ENCODE data around the gene MRPS2.

Gene MRPS2

DNA sequence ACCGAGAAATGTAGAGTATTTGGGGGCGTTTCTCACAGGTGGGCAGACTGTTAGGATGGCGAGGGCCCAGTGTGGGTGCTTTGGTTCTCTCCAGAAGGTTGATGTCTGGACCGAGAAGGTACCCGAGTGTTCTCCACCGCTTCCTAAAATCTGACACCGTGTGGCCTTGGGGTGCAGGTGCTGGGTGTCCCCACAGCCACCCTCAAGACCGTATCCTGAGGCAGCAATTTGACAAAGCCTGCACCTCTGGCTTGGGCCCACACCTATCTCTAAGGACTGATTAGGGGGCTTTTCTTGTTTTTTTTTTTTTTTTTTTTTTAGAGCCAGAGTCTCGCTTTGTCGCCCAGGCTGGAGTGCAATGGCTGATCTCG is 19.6 kb upstream of the MRPS2 start:
- no peak for DNase-seq

DNA sequence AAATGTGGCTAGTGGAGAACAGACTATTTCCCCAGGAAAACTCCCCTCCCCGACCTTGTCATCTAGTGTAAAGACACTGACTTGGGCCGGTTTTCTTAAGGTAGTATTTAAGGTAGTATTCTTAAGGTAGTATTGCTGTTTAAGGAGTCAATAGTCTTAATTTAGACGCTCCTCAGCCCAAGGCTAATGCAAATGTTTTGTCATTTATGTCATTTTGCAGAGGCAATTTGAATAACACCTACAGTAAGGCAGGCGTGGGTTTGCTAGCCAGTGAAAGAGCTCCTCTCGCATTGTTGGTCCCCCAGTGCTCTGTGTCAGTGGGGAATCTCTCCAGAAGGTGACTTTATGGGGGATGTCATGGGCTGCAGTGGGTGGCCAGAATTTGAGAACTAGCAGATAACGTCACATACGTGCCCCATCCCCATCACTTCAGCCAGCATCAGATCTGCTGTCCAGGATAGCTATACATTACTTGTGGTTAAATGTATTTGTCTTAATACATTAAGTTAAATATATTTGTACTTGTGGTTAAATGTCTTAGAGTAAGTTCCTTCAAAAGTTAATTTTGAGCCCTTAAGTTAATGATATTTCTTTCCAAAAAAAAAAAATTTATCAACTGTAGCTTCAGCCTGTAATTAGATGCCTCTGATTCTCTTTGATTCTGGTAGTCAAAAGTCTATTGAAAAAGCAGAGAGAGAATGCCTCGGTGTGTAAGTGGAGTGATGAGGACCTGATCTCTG is 18.3 kb upstream of the MRPS2 start:
- DNase-seq, result no peak

DNA sequence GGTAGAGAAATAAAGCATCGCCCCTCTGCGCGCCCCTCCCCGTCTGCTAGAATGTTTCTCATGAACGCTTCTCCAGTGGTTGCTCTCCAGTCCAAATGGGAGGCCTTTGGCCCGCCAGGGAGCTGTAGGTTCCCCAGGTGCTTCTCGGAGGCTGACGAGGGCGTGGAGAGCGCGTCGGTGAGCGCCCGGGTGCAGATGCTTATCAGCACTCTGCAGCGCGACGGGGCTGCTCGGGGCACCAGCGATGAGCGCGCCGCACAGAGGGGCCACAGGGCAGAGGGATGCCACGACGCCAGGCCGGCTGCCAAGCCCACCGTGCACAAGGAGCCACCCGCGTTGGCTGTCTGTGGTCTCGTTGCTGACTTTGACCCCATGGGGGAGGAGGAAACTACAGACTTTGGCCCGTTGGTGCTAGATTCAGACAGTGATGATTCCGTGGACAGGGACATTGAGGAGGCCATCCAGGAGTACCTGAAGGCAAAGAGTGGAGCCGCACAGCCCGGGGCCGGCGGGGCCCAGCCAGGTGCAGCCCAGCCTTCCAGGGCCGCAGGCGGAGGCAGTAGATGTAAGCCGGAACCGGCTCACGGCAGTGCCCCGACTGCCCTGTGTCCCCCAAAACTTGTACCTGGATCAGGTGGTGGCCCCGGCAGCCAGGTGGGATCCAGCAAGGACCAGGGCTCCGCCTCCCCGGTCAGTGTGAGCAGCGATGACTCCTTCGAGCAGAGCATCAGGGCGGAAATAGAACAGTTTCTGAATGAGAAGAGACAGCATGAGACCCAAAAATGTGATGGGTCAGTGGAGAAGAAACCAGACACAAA is 15.8 kb upstream of the MRPS2 start:
- no peak for DNase-seq

DNA sequence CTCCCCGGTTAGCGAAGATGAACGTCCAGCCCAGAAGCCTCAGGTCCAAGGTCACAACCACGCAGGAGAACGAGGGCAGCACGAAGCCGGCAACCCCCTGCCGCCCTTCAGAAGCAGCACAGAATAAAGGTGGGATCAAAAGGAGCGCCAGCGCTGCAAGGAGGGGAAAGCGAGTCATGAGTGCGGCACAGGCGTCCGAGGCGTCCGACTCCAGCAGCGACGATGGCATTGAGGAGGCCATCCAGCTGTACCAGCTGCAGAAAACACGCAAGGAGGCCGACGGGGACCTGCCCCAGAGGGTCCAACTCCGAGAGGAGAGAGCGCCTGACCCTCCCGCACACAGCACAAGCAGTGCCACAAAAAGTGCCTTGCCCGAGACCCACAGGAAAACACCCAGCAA is 15.1 kb upstream of the MRPS2 start:
- DNase-seq, result no peak

DNA sequence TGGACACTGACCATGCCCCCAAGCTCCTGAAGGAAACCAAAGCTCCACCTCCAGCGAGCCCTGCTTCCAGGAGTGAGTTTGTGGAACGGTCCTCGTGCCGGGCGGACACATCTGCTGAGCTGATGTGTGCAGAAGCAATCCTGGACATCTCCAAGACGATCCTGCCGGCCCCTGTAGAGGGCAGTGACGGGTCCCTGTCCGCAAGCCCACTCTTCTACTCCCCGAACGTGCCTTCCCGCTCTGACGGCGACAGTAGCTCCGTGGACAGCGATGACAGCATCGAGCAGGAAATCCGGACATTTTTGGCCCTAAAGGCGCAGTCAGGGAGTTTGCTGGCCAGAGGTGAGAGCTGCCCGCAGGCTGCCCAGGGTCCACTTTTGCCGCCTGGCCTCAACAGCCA is 14.7 kb upstream of the MRPS2 start:
- DNase-seq, result no peak

DNA sequence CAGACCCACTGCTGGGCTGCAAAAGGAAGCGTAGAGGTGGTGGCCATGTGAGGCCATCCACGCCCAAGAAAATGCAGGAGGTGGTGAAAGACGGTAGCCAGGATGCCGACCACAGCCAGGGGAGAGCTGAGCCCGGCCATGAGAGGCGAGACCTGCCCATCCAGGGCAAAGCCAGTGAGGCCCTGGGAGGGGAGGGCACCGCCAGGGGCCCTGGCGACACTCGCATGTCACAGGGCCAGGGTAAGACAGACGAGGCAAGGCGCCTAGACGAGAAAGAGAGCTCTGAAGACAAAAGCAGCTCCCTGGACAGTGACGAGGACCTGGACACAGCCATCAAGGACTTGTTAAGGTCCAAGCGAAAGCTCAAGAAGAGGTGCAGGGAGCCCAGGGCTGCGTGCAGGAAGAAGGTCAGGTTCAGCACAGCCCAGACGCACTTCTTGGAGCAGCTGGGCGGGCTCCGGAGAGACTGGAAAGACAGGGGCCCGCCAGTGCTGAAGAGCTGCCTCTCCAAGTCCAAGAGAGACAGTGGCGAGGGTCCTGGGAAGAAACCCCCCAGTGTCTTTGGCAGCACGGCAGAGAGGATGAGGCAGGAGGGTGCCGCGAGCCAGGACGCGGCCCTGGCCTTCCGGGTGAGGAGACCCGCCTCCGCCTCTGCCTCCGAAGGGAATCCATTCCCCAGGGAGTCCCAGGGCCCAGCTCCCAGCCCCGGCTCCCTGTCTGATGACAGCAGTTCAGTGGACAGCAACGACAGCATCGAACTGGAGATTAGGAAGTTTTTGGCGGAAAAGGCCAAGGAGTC is 14.0 kb upstream of the MRPS2 start:
- DNase-seq, result no peak

DNA sequence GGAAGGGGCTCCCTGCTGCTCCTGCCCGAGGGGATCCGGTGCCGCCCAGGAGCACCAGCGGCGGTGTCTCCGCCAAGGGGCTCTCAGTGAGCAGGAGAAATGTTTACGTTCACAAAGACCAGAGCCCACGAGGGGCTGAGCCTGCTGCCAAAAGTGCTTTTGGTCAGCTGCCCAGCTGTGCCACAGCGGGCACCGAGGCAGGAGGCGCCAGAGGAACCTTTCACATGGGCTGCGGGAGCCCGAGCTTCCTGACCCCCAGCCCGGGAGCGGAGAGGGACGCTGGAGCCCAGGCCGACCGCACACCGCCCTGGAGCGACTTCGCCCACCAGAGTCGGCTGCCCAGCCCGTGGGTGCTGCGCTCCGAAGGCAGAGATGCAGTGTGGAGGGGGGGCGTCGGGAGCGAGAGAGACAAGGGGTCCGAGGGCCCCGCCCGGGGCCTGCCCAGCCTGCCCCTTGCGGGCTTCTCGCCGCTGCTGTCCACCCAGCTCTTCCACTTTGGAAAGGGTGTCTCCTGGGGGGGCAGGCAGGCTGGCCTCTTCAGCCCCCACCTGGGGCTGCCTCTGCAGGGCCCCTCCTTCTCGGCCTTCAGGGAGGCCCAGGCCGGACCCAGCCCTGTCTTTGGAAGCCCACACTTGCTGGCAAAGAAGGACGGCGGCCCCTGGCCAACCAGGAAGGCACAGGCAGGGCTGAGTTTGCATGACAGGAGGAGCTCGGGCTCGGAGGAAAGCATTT is 13.0 kb upstream of the MRPS2 start:
- no peak for DNase-seq

DNA sequence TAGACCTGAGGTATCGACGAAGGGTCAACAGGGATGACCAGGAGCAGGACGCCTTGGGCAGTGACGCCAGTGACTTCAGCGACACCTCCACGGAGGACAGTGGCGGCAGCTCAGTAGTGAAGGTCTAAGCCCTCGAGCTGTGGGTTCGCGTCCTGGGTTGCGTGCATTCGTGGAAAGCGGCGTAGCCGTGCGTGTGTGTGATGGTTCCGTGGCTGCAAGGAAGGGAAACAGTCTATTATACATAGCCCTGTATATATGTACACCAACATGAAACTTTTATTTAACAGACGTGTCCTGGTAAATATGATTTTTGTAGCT is 12.5 kb upstream of the MRPS2 start:
- DNase-seq, result no peak

DNA sequence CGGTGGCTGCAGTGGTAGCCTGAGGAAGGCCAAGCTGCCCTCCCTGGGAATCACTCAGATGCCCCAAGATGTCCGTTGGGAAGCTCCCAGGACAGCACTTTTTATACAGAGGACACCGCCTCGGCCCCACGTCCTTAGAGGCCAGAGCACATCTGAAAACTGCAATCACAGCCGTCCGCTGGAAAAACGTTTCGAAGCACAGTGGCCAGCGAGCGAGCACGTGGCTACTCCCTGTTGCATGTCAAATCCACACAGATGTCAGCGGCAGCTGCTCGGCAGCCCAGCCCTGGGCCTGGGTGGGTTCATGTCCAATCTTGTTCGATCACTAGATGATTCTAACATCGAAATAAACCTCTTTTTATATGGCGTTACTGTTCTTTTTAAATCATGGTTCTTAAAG is 12.0 kb upstream of the MRPS2 start:
- no peak for DNase-seq

DNA sequence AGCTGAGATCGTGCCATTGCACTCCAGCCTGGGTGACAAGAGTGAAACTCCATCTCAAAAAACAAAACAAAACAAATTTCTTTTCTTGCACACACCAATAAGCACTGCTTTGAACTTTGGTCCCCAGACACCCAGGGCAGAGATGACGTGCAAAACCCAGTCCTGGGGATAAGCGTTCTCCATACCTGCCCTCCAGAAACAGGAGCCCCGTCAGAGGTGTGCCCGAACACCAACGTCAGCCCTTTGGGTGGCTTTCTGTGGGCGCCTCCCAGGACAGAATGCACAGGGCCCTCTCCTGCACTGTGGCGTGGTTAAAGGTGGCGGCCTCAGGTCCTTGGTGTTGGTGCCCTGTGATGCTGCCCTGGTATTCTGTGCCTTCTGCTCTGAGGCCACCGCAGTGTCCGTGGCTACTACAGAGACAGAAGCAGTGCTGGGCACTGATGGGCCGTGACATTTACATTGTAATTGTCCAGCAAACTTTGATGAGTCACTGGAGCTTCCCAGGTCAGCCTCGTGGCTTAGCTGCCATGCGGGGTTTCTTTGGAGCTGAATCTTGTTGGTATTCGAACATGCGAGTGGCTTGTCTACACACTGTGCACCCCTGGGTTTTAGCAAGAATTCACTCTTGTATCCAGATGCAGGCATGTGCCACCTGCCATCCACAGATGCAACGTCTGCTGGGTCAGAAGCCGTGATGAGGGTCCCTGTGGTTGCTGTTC is 11.1 kb upstream of the MRPS2 start:
- no peak for DNase-seq

DNA sequence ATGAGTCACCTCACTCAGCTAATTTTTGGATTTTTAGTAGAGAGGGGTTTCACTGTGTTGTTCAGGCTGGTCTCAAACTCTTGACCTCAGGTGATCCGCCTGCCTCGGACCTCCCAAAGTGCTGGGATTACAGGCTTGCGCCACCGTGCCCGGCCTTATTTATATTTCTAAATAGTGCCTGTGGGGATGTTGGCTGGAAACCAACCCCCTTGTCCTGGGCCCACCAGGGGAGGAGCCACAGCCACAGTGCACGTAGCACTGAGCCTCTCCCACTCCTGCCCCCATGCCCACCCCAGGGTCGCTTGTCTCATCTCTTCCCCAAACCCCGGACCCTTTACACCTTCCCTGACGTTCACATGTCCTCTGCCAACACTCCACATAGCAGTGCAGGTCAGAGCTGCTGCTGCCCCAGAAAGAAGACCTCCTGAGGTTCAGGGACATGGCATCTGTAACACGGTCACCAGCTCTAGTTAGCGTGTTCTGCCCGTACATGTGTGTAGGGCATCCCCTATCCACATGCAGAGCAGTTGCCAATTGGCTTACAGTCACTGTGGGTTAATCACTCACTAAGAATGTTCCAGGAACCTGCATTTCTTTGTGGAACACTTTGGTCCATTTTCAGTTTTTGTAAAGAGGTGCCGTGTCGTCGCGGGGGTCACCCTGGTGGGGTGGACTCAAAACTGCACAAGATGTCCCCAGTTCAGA is 10.2 kb upstream of the MRPS2 start:
- DNase-seq, result no peak

DNA sequence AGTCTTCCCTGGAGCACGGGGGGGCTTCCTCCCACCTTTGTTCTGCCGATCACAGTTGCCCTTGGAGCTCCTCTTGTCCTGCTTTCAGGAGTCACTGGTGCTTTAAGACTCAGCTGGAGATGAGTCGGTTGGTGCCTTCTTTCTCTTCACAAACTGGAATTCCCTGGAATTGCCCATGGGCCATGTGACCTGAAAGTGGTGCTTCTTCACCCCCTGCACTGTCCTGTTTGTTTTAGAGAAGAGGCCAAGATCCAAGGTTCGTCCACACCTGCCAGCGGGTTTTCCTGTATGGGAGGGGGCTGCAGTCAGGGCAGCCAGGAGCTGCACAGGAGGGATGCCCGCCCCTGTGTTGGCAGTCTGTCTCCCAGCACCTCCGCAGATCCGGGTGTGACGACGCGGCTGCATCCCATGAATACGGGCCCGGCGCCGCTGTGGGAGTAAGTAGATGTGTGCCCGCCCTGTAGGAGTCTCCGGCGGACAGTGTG is 9.5 kb upstream of the MRPS2 start:
- DNase-seq, result no peak

DNA sequence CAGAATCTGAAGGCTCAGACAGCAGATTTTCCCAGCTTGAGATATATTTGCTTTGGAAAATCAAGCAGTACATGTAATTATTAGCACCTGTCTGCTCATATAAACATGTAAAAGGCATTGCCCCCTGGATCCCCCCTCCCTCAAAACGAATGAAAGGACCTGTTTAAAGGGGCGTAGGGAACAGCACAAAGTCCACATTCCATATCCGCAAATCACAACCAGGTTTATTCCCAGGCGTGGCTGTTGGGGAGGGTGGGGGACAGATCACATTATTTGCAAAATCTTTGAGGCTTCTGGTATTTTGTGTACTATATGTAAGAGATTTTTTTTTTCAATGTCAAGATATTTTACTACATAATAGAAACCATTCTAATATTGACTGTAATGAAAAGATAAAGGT is 8.7 kb upstream of the MRPS2 start:
- no peak for DNase-seq

DNA sequence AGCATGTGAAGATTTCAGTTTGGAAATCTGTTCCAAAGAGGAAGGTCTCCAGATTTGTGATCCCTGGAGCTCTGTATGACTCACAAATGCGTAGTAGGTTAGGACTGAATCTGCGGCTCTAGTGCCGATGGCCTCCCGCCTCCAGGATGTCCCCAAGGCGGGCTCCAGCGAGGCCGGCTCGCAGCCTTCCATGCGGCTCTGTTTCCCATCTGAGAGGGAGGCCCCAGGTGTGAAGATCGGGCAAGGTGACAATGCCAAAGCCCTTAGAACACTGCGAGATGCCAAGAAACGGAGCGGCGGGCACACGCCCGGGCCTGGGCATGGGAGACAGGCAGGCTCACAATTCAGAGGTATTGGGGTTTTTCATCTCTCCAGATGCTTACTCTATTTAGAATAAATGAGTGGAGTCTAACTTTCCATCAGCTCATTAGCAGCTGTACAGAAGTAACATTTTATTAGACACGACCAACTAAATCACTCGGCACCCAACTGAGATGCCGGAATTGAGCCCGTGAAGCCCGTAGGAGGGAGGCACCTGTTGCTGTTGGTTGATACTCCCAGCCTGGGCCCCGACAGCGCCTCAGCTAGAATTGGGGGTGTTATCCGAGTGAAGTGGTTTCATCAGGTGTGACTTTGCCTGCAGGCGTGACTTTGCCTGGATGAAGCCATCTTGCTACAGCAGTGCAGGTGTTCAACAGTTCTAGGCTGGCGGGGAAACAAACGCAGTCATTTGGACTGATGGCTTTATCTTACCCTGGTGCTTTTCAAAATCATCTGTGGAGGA is 7.4 kb upstream of the MRPS2 start:
- no peak for DNase-seq

DNA sequence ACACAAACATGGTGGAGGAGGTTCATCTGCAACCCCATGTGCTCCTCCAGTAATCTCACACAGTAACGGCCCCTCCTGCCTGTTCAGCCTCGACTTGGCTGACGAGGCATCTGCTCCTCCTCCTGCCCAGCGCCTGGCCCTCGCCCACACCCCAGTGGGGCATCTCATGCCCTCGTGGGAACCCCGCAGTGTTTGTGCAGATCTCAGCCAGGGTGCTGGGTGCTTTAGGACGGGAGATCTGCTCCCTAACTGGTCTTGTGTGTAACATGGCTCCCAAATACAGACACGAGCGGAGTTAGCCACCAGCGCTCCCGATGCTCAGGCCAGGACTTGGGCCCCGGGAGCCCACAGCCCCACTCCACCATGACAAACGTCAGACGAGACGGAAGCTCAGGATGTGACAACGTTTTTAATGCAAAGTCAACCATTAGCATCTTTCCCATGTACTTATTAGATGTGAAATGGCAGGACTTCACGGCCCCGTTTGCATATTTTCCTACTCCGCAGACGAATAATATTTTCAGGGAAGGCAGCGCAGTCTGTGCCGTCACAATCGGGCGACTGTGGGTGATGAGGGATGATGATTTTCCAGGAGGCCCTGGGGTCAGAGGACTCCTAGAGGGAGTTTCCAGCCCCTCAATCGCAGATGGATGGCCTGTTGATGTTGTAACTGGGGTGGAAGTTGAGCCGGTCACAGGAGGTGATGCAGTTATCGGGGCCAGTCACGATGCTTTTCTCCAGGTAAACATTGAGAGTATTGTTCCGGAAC is 5.5 kb upstream of the MRPS2 start:
- DNase-seq, result no peak

DNA sequence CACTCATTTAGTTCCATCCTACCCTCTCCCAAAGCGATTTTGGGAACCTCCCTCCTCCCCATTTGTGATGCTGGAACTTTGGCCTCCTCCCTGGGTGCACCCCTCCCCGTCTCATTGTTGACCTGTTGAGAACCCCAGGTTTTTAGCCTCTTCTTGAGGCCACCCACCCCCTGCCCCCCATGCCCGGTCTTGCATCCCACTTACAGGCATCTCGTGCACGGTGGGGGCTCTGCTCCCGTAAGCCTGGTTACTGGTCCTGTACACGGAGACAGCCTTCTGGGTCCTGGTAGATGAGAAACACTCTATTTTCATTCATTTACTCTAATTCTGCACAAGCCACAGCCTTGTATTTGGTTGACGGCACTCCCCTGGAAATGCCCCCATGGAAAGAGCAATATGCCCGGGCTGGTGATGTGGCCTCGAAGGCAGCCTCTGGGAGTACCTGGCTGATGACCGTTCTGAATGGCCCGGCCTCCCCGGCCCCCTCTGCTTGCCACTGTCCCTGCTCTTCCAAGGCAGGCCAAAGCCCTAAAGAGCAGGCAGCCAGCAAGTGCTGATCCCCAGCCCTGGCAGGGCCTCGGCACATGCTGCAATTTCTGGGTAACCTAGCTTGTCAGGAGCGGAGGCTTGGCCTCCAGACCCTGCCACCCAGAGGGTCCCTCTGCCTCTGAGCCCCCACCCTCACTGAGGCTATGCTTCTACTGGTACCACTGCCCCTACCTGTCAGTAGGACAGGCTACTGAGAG is 1.9 kb upstream of the MRPS2 start:
- no peak for DNase-seq

DNA sequence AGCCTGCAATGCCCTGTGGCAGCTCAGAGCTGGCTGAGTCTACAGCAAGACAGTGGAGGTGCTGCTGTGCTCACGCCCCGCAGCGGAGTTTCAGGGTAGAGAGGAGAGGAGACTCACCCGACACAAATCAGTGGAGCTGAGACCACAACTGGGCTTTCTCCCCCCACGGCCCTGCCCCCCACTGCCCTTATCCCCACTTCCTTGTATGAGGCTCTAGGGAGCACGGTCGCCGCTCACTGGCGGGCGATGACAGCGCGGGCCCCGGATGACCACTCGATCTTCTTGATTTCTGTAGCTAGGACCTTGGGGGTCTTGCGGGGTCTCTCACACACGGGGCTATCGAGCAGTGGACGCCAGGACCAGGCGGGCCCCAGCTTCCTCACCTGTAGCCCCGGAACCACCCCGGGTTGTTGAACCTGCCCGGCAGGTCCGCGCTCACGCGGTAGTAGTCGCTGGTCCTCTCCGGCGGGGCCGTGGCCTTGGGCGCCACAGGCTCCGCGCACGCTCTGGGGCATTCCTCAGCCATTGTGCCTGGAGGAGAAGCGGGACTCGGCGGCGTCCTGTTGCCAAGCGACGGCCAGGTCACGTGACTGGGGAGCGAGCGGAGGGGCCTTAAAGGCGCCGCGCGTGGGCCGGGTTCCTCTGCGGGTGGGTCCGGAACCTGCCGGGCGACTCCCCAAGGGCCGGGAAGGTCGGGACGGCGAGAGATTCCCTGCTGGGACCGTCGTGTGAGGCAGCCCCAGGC is 984 bp upstream of the MRPS2 start:
- peak; percentile 70 for DNase-seq

DNA sequence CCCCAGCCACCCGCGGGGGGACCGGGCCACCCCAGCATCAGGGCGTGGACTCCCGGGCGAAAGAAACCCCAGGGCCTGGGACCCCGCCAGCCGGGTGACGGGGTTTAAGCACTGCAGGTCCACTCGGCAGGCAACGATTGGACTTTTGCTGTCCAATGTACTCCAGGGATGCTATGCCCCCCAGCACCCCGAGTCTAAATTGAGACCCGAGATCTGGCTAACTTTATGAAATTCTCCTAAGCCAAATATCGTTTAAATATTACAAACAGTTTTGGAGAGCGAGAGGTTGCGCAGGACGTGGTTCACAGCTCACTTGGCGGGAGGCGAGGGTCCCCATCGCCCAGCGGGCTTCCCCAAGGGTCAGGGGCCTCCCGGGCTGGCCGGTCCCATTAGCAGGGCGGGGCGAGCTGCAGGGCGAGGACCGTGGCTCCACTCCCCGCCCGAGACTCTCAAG is 384 bp upstream of the MRPS2 start:
- DNase-seq, result no peak

Measured in NCI-H510A treated with DMSO at 0.1 percent for 48 hours (cell line).